Lower leg skin (tissue), 4 donors: ENCODE results near the gene PRRG4. TPM values are rescaled to one million over a fixed set of nuclear protein-coding genes. Genes with fewer than 3 reads are reported as not detected.

Source experiments
- DNase-seq, 2 donors: peaks; one replicate each; pipeline ENCODE4 v3.0.0-alpha.2; 2019; ENCODE audit warnings: low spot score in 2 of 2
- H3K4me3 ChIP-seq: fragments of 200-600 bp; sonication (generic); 2 replicates; pipeline ENCODE4 v1.5.1; 2017; ENCODE audit warnings: mild to moderate bottlenecking, low read depth; ENCODE audit not compliant: poor library complexity, severe bottlenecking
- POLR2A ChIP-seq, 2 donors: fragments of 450-650 bp; IDR thresholded peaks; one replicate each; pipeline ENCODE4 v1.6.1; 2016 to 2017; ENCODE audit warnings: antibody characterized with exemption in 2 of 2, mild to moderate bottlenecking in 1 of 2, moderate library complexity in 1 of 2
- WGBS, 2 donors: methylation state at CpG; one replicate each; pipeline ENCODE4 v1.1.5; 2018; 5-methylcytosine and 5-hydroxymethylcytosine counted together
- intact Hi-C: fragments of 100-400 bp; cut with DNase I; formaldehyde crosslinking; loops from one replicate; pipeline ENCODE4 v1.15.0; 2023; ENCODE audit warnings: low total_unique reads
- total RNA-seq, 4 donors: library from RNA; depleted of rRNA; stranded (reverse); fragments of >200 nt; gene quantifications; one replicate each; pipeline ENCODE4 v1.1.0, GENCODE V29; 2016
- TF ChIP-seq, protein P1 (sequence below), 3 donors: fragments of 450-650 bp; IDR thresholded peaks; one replicate each; pipeline ENCODE4 v1.5.1; 2016; ENCODE audit warnings: antibody characterized with exemption in 3 of 3, mild to moderate bottlenecking in 3 of 3, moderate library complexity in 2 of 3

The PRRG4 gene
- total RNA-seq, 4 donors from 2014 or later: 25.2 to 34.4 (median 31.6) TPM

DNA sequence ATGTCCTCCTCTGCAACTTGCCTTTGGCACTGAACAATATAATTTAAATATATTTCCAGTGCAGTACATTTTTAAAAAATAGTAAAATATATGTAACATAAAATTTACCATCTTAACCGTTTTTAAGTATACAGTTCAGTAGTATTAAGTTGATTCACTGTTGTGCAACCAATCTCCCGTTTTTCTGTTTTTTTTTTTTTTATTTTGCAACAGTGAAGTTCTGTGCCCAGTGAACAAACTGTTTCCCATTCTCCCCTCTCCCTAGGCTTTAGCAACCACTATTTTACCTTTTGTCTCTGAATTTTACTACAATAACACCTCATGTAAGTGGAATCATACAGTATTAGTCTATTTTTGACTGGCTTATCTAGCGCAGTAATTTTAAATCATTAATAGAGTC lies 13.8 kb downstream of the PRRG4 start:
- H3K4me3 ChIP-seq: no peak overlapping the region
- no peak for TF ChIP-seq POLR2A (IDR thresholded peaks at IDR 0.05)
- TF ChIP-seq, protein P1, sequence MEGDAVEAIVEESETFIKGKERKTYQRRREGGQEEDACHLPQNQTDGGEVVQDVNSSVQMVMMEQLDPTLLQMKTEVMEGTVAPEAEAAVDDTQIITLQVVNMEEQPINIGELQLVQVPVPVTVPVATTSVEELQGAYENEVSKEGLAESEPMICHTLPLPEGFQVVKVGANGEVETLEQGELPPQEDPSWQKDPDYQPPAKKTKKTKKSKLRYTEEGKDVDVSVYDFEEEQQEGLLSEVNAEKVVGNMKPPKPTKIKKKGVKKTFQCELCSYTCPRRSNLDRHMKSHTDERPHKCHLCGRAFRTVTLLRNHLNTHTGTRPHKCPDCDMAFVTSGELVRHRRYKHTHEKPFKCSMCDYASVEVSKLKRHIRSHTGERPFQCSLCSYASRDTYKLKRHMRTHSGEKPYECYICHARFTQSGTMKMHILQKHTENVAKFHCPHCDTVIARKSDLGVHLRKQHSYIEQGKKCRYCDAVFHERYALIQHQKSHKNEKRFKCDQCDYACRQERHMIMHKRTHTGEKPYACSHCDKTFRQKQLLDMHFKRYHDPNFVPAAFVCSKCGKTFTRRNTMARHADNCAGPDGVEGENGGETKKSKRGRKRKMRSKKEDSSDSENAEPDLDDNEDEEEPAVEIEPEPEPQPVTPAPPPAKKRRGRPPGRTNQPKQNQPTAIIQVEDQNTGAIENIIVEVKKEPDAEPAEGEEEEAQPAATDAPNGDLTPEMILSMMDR (IDR thresholded peaks at IDR 0.05): no peak
- intact Hi-C loops: no loop called here
- 69 to 72% methylated on average over 3 of the region's 3 CpGs for WGBS, 2 donors
- no peak for DNase-seq

DNA sequence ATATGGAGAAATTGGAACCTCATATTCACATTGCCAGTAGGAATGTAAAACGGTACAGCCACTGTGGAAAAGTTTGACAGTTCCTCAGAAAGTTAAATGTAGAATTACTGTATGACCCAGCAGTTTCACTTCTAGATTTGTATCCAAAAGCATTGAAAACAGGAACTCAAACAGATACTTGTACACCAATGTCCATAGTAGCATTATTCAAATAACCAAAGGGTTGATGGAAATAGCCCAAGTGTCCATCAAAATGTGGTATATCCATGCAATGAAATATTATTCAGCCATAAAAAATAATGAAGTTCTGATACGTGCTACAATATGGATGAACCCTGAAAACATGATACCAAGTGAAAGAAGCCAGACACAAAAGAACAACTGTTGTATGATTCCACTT lies 17.8 kb downstream of the PRRG4 start:
- H3K4me3 ChIP-seq: no peak overlapping the region
- no peak for DNase-seq
- intact Hi-C loops: no loop called here
- TF ChIP-seq, protein P1 (IDR thresholded peaks at IDR 0.05): no peak
- no peak for TF ChIP-seq POLR2A (IDR thresholded peaks at IDR 0.05)
- WGBS, 2 donors: 81 to 89% methylated on average over 2 of the region's 2 CpGs

- DNase-seq: no peak
- intact Hi-C loops: no loop called here
- H3K4me3 ChIP-seq: no peak overlapping the region
- WGBS, 2 donors: 79 to 87% methylated on average over 1 of the region's 1 CpG
- TF ChIP-seq POLR2A (IDR thresholded peaks at IDR 0.05): no peak
- TF ChIP-seq, protein P1 (IDR thresholded peaks at IDR 0.05): no peak
Measured at GRCh38 chr11:32849761-32850160, 20.0 kb downstream of the PRRG4 start.

GRCh38 chr11:32851251-32851650 lies 21.5 kb downstream of the PRRG4 start:
- H3K4me3 ChIP-seq: no peak overlapping the region
- 75 to 94% methylated on average over 1 of the region's 1 CpG for WGBS, 2 donors
- no peak for DNase-seq
- intact Hi-C loops: no loop called here
- TF ChIP-seq, protein P1 (IDR thresholded peaks at IDR 0.05): no peak
- TF ChIP-seq POLR2A (IDR thresholded peaks at IDR 0.05): no peak

DNA sequence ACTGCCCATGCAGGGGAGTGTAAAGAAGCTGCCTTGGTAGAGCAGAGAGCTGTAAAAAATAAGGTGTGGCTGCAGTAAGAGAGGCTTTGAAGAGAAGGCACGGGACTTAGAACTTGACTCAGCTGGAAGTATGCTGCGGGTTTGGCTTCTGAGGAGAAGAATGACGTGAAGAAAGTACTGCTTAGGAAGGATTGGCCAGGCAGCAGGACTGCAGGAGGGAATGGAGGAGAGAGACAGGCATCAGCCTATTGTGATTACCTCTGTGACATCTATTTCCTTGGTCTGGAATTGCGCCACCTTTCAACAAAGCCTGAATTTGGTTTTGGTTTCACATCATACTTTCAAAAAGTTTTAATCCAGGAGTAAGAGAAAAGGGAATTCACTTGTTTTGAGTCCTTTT lies 22.5 kb downstream of the PRRG4 start:
- DNase-seq: no peak
- intact Hi-C loops: no loop called here
- no peak overlapping the region for H3K4me3 ChIP-seq
- no peak for TF ChIP-seq POLR2A (IDR thresholded peaks at IDR 0.05)
- TF ChIP-seq, protein P1 (IDR thresholded peaks at IDR 0.05): no peak
- 31 to 40% methylated on average over 4 of the region's 4 CpGs for WGBS, 2 donors

DNA sequence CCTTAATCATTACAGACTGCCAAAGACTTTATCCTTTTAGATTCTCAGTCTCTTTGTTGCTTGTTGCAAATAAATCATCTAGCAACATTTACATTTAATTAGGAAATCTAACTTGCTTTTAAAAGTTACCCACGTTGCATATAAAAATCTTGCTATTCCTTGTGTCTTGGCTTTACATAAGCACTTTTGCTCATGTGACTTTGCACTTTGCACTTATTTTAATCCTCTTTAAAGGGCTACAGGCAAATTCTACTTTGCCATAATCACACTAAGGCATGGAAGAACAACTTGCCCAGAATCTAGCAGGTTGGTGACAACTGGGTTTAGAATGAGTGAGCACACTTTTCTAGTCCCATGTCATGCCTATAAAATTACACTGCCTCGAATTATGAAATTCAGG lies 25.9 kb downstream of the PRRG4 start:
- intact Hi-C loops: no loop called here
- WGBS, 2 donors: 47 to 54% methylated on average over 2 of the region's 2 CpGs
- H3K4me3 ChIP-seq: no peak overlapping the region
- TF ChIP-seq, protein P1 (IDR thresholded peaks at IDR 0.05): no peak
- no peak for DNase-seq
